ENCODE measurements around the gene AGL.

AGL gene

DNA sequence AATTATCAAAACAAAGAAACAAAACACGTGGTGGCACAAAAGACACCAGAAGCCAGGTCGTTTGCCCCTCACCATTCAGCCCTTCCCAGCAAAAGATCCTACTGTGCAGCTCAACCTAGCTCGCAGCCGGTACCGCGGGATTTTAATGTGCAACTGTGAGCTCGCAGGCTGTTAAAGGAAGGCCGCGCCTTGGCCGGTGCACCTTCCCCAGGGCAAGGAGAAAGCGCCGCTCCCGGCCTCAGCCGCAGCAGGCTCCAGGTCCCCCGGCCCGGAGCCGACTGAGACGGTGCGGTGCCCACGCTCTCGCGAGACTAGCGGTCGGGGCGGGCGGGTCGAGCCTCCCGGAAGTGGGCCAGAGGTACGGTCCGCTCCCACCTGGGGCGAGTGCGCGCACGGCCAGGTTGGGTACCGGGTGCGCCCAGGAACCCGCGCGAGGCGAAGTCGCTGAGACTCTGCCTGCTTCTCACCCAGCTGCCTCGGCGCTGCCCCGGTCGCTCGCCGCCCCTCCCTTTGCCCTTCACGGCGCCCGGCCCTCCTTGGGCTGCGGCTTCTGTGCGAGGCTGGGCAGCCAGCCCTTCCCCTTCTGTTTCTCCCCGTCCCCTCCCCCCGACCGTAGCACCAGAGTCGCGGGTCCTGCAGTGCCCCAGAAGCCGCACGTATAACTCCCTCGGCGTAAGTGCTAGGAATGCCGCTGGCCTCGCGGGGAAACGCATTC, at the start of gene AGL (continued):
- TF ChIP-seq, protein P1, sequence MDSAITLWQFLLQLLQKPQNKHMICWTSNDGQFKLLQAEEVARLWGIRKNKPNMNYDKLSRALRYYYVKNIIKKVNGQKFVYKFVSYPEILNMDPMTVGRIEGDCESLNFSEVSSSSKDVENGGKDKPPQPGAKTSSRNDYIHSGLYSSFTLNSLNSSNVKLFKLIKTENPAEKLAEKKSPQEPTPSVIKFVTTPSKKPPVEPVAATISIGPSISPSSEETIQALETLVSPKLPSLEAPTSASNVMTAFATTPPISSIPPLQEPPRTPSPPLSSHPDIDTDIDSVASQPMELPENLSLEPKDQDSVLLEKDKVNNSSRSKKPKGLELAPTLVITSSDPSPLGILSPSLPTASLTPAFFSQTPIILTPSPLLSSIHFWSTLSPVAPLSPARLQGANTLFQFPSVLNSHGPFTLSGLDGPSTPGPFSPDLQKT (IDR thresholded peaks at IDR 0.05; ENCODE audit: borderline replicate concordance, low read depth, low read length): no peak; the same call in 1 of the 2 replicates
- TF ChIP-seq, protein P2, sequence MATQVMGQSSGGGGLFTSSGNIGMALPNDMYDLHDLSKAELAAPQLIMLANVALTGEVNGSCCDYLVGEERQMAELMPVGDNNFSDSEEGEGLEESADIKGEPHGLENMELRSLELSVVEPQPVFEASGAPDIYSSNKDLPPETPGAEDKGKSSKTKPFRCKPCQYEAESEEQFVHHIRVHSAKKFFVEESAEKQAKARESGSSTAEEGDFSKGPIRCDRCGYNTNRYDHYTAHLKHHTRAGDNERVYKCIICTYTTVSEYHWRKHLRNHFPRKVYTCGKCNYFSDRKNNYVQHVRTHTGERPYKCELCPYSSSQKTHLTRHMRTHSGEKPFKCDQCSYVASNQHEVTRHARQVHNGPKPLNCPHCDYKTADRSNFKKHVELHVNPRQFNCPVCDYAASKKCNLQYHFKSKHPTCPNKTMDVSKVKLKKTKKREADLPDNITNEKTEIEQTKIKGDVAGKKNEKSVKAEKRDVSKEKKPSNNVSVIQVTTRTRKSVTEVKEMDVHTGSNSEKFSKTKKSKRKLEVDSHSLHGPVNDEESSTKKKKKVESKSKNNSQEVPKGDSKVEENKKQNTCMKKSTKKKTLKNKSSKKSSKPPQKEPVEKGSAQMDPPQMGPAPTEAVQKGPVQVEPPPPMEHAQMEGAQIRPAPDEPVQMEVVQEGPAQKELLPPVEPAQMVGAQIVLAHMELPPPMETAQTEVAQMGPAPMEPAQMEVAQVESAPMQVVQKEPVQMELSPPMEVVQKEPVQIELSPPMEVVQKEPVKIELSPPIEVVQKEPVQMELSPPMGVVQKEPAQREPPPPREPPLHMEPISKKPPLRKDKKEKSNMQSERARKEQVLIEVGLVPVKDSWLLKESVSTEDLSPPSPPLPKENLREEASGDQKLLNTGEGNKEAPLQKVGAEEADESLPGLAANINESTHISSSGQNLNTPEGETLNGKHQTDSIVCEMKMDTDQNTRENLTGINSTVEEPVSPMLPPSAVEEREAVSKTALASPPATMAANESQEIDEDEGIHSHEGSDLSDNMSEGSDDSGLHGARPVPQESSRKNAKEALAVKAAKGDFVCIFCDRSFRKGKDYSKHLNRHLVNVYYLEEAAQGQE (tag by site-specific recombination; IDR thresholded peaks at IDR 0.05): peak; percentile 34; the same call in 1 of the 2 replicates
- peak; percentile 91 for TF ChIP-seq ZNF335 (tag by site-specific recombination; conservative IDR thresholded peaks at IDR 0.05)
- TF ChIP-seq OSR2 (tag by site-specific recombination; IDR thresholded peaks at IDR 0.05): peak; percentile 82
- no peak for TF ChIP-seq ZNF214 (tag by site-specific recombination; IDR thresholded peaks at IDR 0.05; ENCODE audit: borderline replicate concordance)
- peak; percentile 90 for TF ChIP-seq SP7 (tag by site-specific recombination; IDR thresholded peaks at IDR 0.05)
- no peak for TF ChIP-seq ZNF555 (tag by site-specific recombination; conservative IDR thresholded peaks at IDR 0.05)
- TF ChIP-seq ZNF112 (tag by site-specific recombination; IDR thresholded peaks at IDR 0.05): no peak
- TF ChIP-seq ZNF423 (tag by site-specific recombination; IDR thresholded peaks at IDR 0.05): peak; percentile 81
- no peak for TF ChIP-seq SCRT1 (tag by site-specific recombination; IDR thresholded peaks at IDR 0.05; ENCODE audit: borderline replicate concordance)
- TF ChIP-seq ZNF404 (tag by site-specific recombination; IDR thresholded peaks at IDR 0.05): no peak
- TF ChIP-seq ZNF2 (tag by site-specific recombination; IDR thresholded peaks at IDR 0.05): peak; percentile 85; the same call in 1 of the 2 replicates
- peak; percentile 96 for TF ChIP-seq ZFP37 (tag by site-specific recombination; IDR thresholded peaks at IDR 0.05)
- TF ChIP-seq ZBTB7A (tag by site-specific recombination; IDR thresholded peaks at IDR 0.05; ENCODE audit: low read depth): peak; percentile 76; the same call in 1 of the 2 replicates
- TF ChIP-seq, protein P3, sequence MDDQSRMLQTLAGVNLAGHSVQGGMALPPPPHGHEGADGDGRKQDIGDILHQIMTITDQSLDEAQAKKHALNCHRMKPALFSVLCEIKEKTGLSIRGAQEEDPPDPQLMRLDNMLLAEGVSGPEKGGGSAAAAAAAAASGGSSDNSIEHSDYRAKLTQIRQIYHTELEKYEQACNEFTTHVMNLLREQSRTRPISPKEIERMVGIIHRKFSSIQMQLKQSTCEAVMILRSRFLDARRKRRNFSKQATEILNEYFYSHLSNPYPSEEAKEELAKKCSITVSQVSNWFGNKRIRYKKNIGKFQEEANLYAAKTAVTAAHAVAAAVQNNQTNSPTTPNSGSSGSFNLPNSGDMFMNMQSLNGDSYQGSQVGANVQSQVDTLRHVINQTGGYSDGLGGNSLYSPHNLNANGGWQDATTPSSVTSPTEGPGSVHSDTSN (CRISPR knock-in tag; IDR thresholded peaks at IDR 0.05): peak; percentile 83; the same call in 1 of the 2 replicates
- TF ChIP-seq ZNF514 (tag by site-specific recombination; IDR thresholded peaks at IDR 0.05): no peak
- TF ChIP-seq ZNF561 (tag by site-specific recombination; IDR thresholded peaks at IDR 0.05; ENCODE audit: borderline replicate concordance): peak; percentile 92
- peak; percentile 41; the same call in 1 of the 2 replicates for TF ChIP-seq EGR2 (tag by site-specific recombination; IDR thresholded peaks at IDR 0.05; ENCODE audit: low read depth)
- TF ChIP-seq ZNF350 (tag by site-specific recombination; IDR thresholded peaks at IDR 0.05): no peak
- TF ChIP-seq ZNF473 (tag by site-specific recombination; IDR thresholded peaks at IDR 0.05): no peak
- no peak for TF ChIP-seq ZBTB21 (tag by site-specific recombination; IDR thresholded peaks at IDR 0.05)
- peak; percentile 66; the same call in 1 of the 2 replicates for TF ChIP-seq ZNF610 (tag by site-specific recombination; IDR thresholded peaks at IDR 0.05; ENCODE audit: borderline replicate concordance)
- TF ChIP-seq ZNF560 (tag by site-specific recombination; IDR thresholded peaks at IDR 0.05; ENCODE audit: borderline replicate concordance): no peak
- TF ChIP-seq ZNF843 (tag by site-specific recombination; IDR thresholded peaks at IDR 0.05): peak; percentile 62; the same call in 1 of the 2 replicates
- TF ChIP-seq ZNF121 (tag by site-specific recombination; IDR thresholded peaks at IDR 0.05): no peak
- peak; percentile 89 for TF ChIP-seq ZBTB8A (tag by site-specific recombination; IDR thresholded peaks at IDR 0.05)
- TF ChIP-seq ZNF670 (tag by site-specific recombination; IDR thresholded peaks at IDR 0.05; ENCODE audit: low read depth): no peak
- TF ChIP-seq, protein P4, sequence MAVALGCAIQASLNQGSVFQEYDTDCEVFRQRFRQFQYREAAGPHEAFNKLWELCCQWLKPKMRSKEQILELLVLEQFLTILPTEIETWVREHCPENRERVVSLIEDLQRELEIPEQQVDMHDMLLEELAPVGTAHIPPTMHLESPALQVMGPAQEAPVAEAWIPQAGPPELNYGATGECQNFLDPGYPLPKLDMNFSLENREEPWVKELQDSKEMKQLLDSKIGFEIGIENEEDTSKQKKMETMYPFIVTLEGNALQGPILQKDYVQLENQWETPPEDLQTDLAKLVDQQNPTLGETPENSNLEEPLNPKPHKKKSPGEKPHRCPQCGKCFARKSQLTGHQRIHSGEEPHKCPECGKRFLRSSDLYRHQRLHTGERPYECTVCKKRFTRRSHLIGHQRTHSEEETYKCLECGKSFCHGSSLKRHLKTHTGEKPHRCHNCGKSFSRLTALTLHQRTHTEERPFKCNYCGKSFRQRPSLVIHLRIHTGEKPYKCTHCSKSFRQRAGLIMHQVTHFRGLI (tag by site-specific recombination; IDR thresholded peaks at IDR 0.05): peak; percentile 30; the same call in 1 of the 2 replicates
